Mammary epithelial cell (primary cell): ENCODE results near the gene STUB1.

Source experiments
- CTCF ChIP-seq, 2 donors: IDR thresholded peaks in 1 of 2; conservative IDR thresholded peaks in 1 of 2; 2 replicates each; pipeline ENCODE4 v1.5.1; 2011 to 2012; ENCODE audit warnings: inconsistent platforms in 2 of 2, low read length in 2 of 2, mild to moderate bottlenecking in 2 of 2, control low read depth in 1 of 2, low read depth in 1 of 2; ENCODE audit not compliant: insufficient read depth in 1 of 2; ENCODE audit errors: extremely low read depth in 1 of 2
- EZH2 ChIP-seq: IDR thresholded peaks from 2 replicates; pipeline ENCODE4 v1.6.1; 2012; ENCODE audit warnings: low read length, inconsistent platforms, borderline replicate concordance

- TF ChIP-seq CTCF (conservative IDR thresholded peaks at IDR 0.05 in 1 of 2, IDR thresholded peaks at IDR 0.05 in 1 of 2; ENCODE audit: extremely low read depth in 1 of 2, insufficient read depth in 1 of 2, low read depth in 1 of 2, low read length in 2 of 2) (no peak), EZH2 (no peak)
Observed at GRCh38 chr16:725463-726187, 45.4 kb downstream of the STUB1 start.
